PC-3 (cell line): ENCODE measurements around the gene PID1.

Experiments used
- CTCF ChIP-seq: fragments of 300-600 bp; sonication (generic); conservative IDR thresholded peaks from 2 replicates; pipeline ENCODE4 v1.5.1; 2017; ENCODE audit warnings: antibody characterized with exemption, low read depth, mild to moderate bottlenecking, low read length
- EZH2phosphoT487 ChIP-seq: fragments of 300-600 bp; sonication (generic); IDR thresholded peaks from 2 replicates; pipeline ENCODE4 v1.6.1; 2018; ENCODE audit warnings: mild to moderate bottlenecking, antibody characterized with exemption, low read length, borderline replicate concordance

- TF ChIP-seq CTCF = no peak
- no peak for TF ChIP-seq EZH2phosphoT487
Measured at GRCh38 chr2:229150317-229150716, 120.8 kb downstream of the PID1 start.
